ENCODE results near the gene ACBD4. TPM values are rescaled to one million over a fixed set of nuclear protein-coding genes. Genes with fewer than 3 reads are reported as not detected.

ACBD4 gene
- total RNA-seq, 4 donors from 2014 or later = 33.8 to 124 (median 76.3) TPM

GRCh38 chr17:45104907-45105624, 30.4 kb upstream of the ACBD4 start:
- no peak for DNase-seq
- H3K27ac ChIP-seq = no peak overlapping the region
- peaks cover 0 to 87% (median 4%) of the 10 kb centered on the region in 3 donors for H3K36me3 ChIP-seq
- H3K4me3 ChIP-seq = no peak overlapping the region
- H3K9me3 ChIP-seq = no peaks in the 10 kb centered on the region
- no peaks in the 10 kb centered on the region for H3K4me1 ChIP-seq
- no peak for TF ChIP-seq POLR2A (IDR thresholded peaks at IDR 0.05)
- TF ChIP-seq CTCF (IDR thresholded peaks at IDR 0.05) = no peak
- no peaks in the 10 kb centered on the region for H3K27me3 ChIP-seq

- Histone ChIP-seq H3K4me1 (peaks cover 0 to 4% (median 0%) of the 10 kb centered on the region in 4 donors), H3K27me3 (no peaks in the 10 kb centered on the region), H3K27ac (no peak overlapping the region), H3K4me3 (no peak overlapping the region), H3K36me3 (peaks cover 0 to 84% (median 4%) of the 10 kb centered on the region in 3 donors), H3K9me3 (no peaks in the 10 kb centered on the region)
- no peak for DNase-seq
- no peak for TF ChIP-seq CTCF (IDR thresholded peaks at IDR 0.05)
- no peak for TF ChIP-seq POLR2A (IDR thresholded peaks at IDR 0.05)
Observed at GRCh38 chr17:45106096-45106495, 29.4 kb upstream of the ACBD4 start.

- H3K9me3 ChIP-seq = no peaks in the 10 kb centered on the region
- TF ChIP-seq POLR2A (IDR thresholded peaks at IDR 0.05) = no peak
- TF ChIP-seq CTCF (IDR thresholded peaks at IDR 0.05) = no peak
- peaks cover 0 to 4% (median 0%) of the 10 kb centered on the region in 4 donors for H3K4me1 ChIP-seq
- H3K36me3 ChIP-seq = peaks cover 0 to 80% (median 4%) of the 10 kb centered on the region in 3 donors
- no peak overlapping the region for H3K4me3 ChIP-seq
- H3K27ac ChIP-seq = no peak overlapping the region
- DNase-seq = no peak
- no peaks in the 10 kb centered on the region for H3K27me3 ChIP-seq
Observed at GRCh38 chr17:45106582-45106981, 28.9 kb upstream of the ACBD4 start.

- no peak overlapping the region for H3K27ac ChIP-seq
- peaks cover 0 to 71% (median 0%) of the 10 kb centered on the region in 3 donors for H3K36me3 ChIP-seq
- TF ChIP-seq POLR2A (IDR thresholded peaks at IDR 0.05) (no peak), CTCF (IDR thresholded peaks at IDR 0.05) (no peak)
- H3K4me3 ChIP-seq = no peak overlapping the region
- H3K9me3 ChIP-seq = no peaks in the 10 kb centered on the region
- no peak for DNase-seq
- H3K4me1 ChIP-seq = peaks cover 0 to 4% (median 0%) of the 10 kb centered on the region in 4 donors
- H3K27me3 ChIP-seq = no peaks in the 10 kb centered on the region
Observed at GRCh38 chr17:45107293-45108010, 28.0 kb upstream of the ACBD4 start.

GRCh38 chr17:45108051-45108450, 27.4 kb upstream of the ACBD4 start:
- DNase-seq = no peak
- H3K27ac ChIP-seq = no peak overlapping the region
- TF ChIP-seq CTCF (IDR thresholded peaks at IDR 0.05) (no peak), POLR2A (IDR thresholded peaks at IDR 0.05) (no peak)

More at GRCh38 chr17:45108051-45108450, 27.4 kb upstream of the ACBD4 start:
- Histone ChIP-seq H3K4me3 (no peak overlapping the region), H3K36me3 (peaks cover 0 to 65% (median 0%) of the 10 kb centered on the region in 3 donors), H3K9me3 (no peaks in the 10 kb centered on the region), H3K4me1 (peaks cover 0 to 4% (median 0%) of the 10 kb centered on the region in 4 donors), H3K27me3 (no peaks in the 10 kb centered on the region)
